ENCODE measurements around the gene ASB10.

GRCh38 chr7:151138153-151138851 is 48.7 kb downstream of the ASB10 start:
- TF ChIP-seq POLR2A (IDR thresholded peaks at IDR 0.05; ENCODE audit: low read length) (no peak), GATA1 (IDR thresholded peaks at IDR 0.05; ENCODE audit: low read depth, low read length) (no peak)

All from erythroblast (primary cell).